Loucy (cell line): ENCODE results near the gene ALKBH3.
A peak's percentile ranks its signal among the peaks of the same experiment; 100 is the strongest.

Experiments
- H2AFZ ChIP-seq: fragments of 200-600 bp; sonication (generic); 2 replicates; pipeline ENCODE4 v1.6.0; 2016; ENCODE audit warnings: antibody characterized with exemption, mild to moderate bottlenecking, low read length, moderate library complexity
- H3F3A ChIP-seq: fragments of 200-600 bp; 2 replicates; pipeline ENCODE4 v1.6.0; 2016; ENCODE audit warnings: antibody characterized with exemption, low read depth, mild to moderate bottlenecking
- H3K27me3 ChIP-seq: fragments of 200-600 bp; sonication (generic); 2 replicates; pipeline ENCODE4 v1.6.1; 2014; ENCODE audit warnings: low read length, mild to moderate bottlenecking; ENCODE audit not compliant: insufficient read depth, poor library complexity, severe bottlenecking
- H3K36me3 ChIP-seq: fragments of 200-600 bp; sonication (generic); 2 replicates; pipeline ENCODE4 v1.6.1; 2016; ENCODE audit warnings: low read length; ENCODE audit not compliant: insufficient read depth
- H3K4me1 ChIP-seq: fragments of 200-600 bp; sonication (generic); 2 replicates; pipeline ENCODE4 v1.5.1; 2014; ENCODE audit warnings: low read length, mild to moderate bottlenecking; ENCODE audit not compliant: insufficient read depth, poor library complexity, severe bottlenecking
- H3K4me2 ChIP-seq: fragments of 200-600 bp; sonication (generic); 2 replicates; pipeline ENCODE4 v1.6.0; 2014; ENCODE audit warnings: antibody characterized with exemption, low read length, low read depth, mild to moderate bottlenecking; ENCODE audit not compliant: poor library complexity, severe bottlenecking
- H3K4me3 ChIP-seq: fragments of 200-600 bp; sonication (generic); 2 replicates; pipeline ENCODE4 v1.5.1; 2014; ENCODE audit warnings: low read length, mild to moderate bottlenecking, mixed read lengths; ENCODE audit not compliant: poor library complexity, severe bottlenecking
- H3K79me2 ChIP-seq: fragments of 200-600 bp; sonication (generic); 2 replicates; pipeline ENCODE4 v1.6.1; 2014; ENCODE audit warnings: low read length; ENCODE audit not compliant: insufficient read depth
- H3K9ac ChIP-seq: fragments of 200-600 bp; sonication (generic); 2 replicates; pipeline ENCODE4 v1.6.0; 2014; ENCODE audit warnings: mild to moderate bottlenecking, low read depth, low read length, moderate library complexity; ENCODE audit not compliant: poor library complexity, severe bottlenecking
- H3K9me2 ChIP-seq: fragments of 200-600 bp; sonication (generic); replicated peaks from 2 replicates; pipeline ENCODE4 v1.6.1; 2016; ENCODE audit warnings: low read depth, low read length, mixed read lengths
- H3K9me3 ChIP-seq: fragments of 200-600 bp; sonication (generic); 2 replicates; pipeline ENCODE4 v1.6.1; 2014; ENCODE audit warnings: mild to moderate bottlenecking, antibody characterized with exemption, low read length, low read depth; ENCODE audit not compliant: insufficient read depth
- H4K20me1 ChIP-seq: fragments of 200-600 bp; sonication (generic); 2 replicates; pipeline ENCODE4 v1.6.0; 2014; ENCODE audit warnings: antibody characterized with exemption, low read length, mild to moderate bottlenecking; ENCODE audit not compliant: insufficient read depth, poor library complexity, severe bottlenecking
- CTCF ChIP-seq: fragments of 200-600 bp; sonication (generic); conservative IDR thresholded peaks from 2 replicates; pipeline ENCODE4 v1.5.1; 2014; ENCODE audit warnings: mild to moderate bottlenecking, antibody characterized with exemption, low read length
- EZH2phosphoT487 ChIP-seq: fragments of 200-600 bp; IDR thresholded peaks from 2 replicates; pipeline ENCODE4 v1.6.1; 2018; ENCODE audit warnings: antibody characterized with exemption, mild to moderate bottlenecking, moderate library complexity, borderline replicate concordance

Gene ALKBH3

GRCh38 chr11:43868852-43869567, 11.6 kb upstream of the ALKBH3 start:
- peaks cover 28% of the 10 kb centered on the region for H3K27me3 ChIP-seq
- no peaks in the 10 kb centered on the region for H3K79me2 ChIP-seq
- peak overlapping the region; percentile 48 for H3K4me3 ChIP-seq
- H4K20me1 ChIP-seq, result no peaks in the 10 kb centered on the region
- H2AFZ ChIP-seq, result no peak overlapping the region
- TF ChIP-seq CTCF, result no peak
- no peak for TF ChIP-seq EZH2phosphoT487
- H3K9me3 ChIP-seq, result no peaks in the 10 kb centered on the region
- peaks cover 16% of the 10 kb centered on the region for H3K4me1 ChIP-seq
- no peaks in the 10 kb centered on the region for H3K36me3 ChIP-seq
- H3K9me2 ChIP-seq, result no peaks in the 10 kb centered on the region
- H3F3A ChIP-seq, result peaks cover 12% of the 10 kb centered on the region
- H3K9ac ChIP-seq, result no peak overlapping the region
- H3K4me2 ChIP-seq, result peak overlapping the region; percentile 67

GRCh38 chr11:43871051-43871450, 9.6 kb upstream of the ALKBH3 start:
- Histone ChIP-seq H3K9ac (no peak overlapping the region), H3K27me3 (peaks cover 47% of the 10 kb centered on the region), H4K20me1 (no peaks in the 10 kb centered on the region), H3K4me3 (no peak overlapping the region), H3F3A (peaks cover 12% of the 10 kb centered on the region), H3K9me3 (no peaks in the 10 kb centered on the region), H3K9me2 (no peaks in the 10 kb centered on the region), H2AFZ (no peak overlapping the region), H3K79me2 (no peaks in the 10 kb centered on the region), H3K4me2 (no peak overlapping the region), H3K36me3 (no peaks in the 10 kb centered on the region), H3K4me1 (peaks cover 16% of the 10 kb centered on the region)
- TF ChIP-seq CTCF (no peak), EZH2phosphoT487 (no peak)

GRCh38 chr11:43872995-43873394, 7.6 kb upstream of the ALKBH3 start:
- Histone ChIP-seq H3K27me3 (peaks cover 66% of the 10 kb centered on the region), H3K79me2 (no peaks in the 10 kb centered on the region), H3K9ac (no peak overlapping the region), H3K4me2 (no peak overlapping the region), H3K36me3 (no peaks in the 10 kb centered on the region), H3K9me2 (no peaks in the 10 kb centered on the region), H3K4me3 (no peak overlapping the region), H2AFZ (no peak overlapping the region), H4K20me1 (no peaks in the 10 kb centered on the region), H3F3A (peaks cover 12% of the 10 kb centered on the region), H3K9me3 (no peaks in the 10 kb centered on the region), H3K4me1 (peaks cover 16% of the 10 kb centered on the region)
- TF ChIP-seq CTCF, result no peak
- TF ChIP-seq EZH2phosphoT487, result no peak
